H9 (cell line): ENCODE measurements around the gene VPS26B. TPM values are rescaled to one million over a fixed set of nuclear protein-coding genes. Genes with fewer than 3 reads are reported as not detected.

ENCODE experiments used
- DNase-seq: peaks from one replicate; pipeline ENCODE4 v3.0.0-alpha.2; 2017
- H2AFZ ChIP-seq: one replicate; pipeline ENCODE4 v1.6.1; 2013; ENCODE audit warnings: mild to moderate bottlenecking, low read length, control low read depth, moderate library complexity
- H2AK5ac ChIP-seq: 2 replicates; pipeline ENCODE4 v1.6.1; 2013; ENCODE audit warnings: low read length, control low read depth, mixed read lengths; ENCODE audit not compliant: insufficient read length
- H2BK120ac ChIP-seq: one replicate; pipeline ENCODE4 v1.6.1; 2013; ENCODE audit warnings: low read depth, mild to moderate bottlenecking, low read length, control low read depth, inconsistent platforms; ENCODE audit not compliant: poor library complexity, severe bottlenecking
- H2BK12ac ChIP-seq: 2 replicates; pipeline ENCODE4 v1.6.1; 2013; ENCODE audit warnings: low read length, control low read depth, mixed read lengths, low read depth; ENCODE audit not compliant: insufficient read length
- H2BK15ac ChIP-seq: 2 replicates; pipeline ENCODE4 v1.6.1; 2013; ENCODE audit warnings: low read depth, low read length, control low read depth
- H2BK20ac ChIP-seq: one replicate; pipeline ENCODE4 v1.6.1; 2013; ENCODE audit warnings: low read depth, mild to moderate bottlenecking, low read length, control low read depth, inconsistent platforms; ENCODE audit not compliant: poor library complexity, severe bottlenecking
- H2BK5ac ChIP-seq: 2 replicates; pipeline ENCODE4 v1.6.1; 2013; ENCODE audit warnings: low read length, control low read depth, mixed read lengths; ENCODE audit not compliant: insufficient read length
- H3K14ac ChIP-seq: 2 replicates; pipeline ENCODE4 v1.6.1; 2013; ENCODE audit warnings: low read length, control low read depth; ENCODE audit not compliant: insufficient read depth
- H3K18ac ChIP-seq: 2 replicates; pipeline ENCODE4 v1.6.1; 2013; ENCODE audit warnings: low read depth, mild to moderate bottlenecking, mixed read lengths, low read length, control low read depth; ENCODE audit not compliant: insufficient read length
- H3K23ac ChIP-seq: 2 replicates; pipeline ENCODE4 v1.6.1; 2013; ENCODE audit warnings: low read length, control low read depth, mixed read lengths, low read depth; ENCODE audit not compliant: insufficient read length
- H3K23me2 ChIP-seq: 2 replicates; pipeline ENCODE4 v1.6.1; 2013; ENCODE audit warnings: low read depth, mild to moderate bottlenecking, mixed read lengths, low read length, control low read depth; ENCODE audit not compliant: insufficient read length, poor library complexity, severe bottlenecking
- H3K27ac ChIP-seq: 2 replicates; pipeline ENCODE4 v1.5.1; 2013; ENCODE audit warnings: low read length, control low read depth, mixed read lengths, low read depth; ENCODE audit not compliant: insufficient read length
- H3K27me3 ChIP-seq: 2 replicates; pipeline ENCODE4 v1.6.1; 2013; ENCODE audit warnings: low read length, control low read depth, inconsistent platforms; ENCODE audit not compliant: insufficient read depth
- H3K4ac ChIP-seq: 2 replicates; pipeline ENCODE4 v1.6.1; 2013; ENCODE audit warnings: low read depth, mild to moderate bottlenecking, control low read depth, inconsistent platforms, low read length, moderate library complexity
- H3K4me1 ChIP-seq: 2 replicates; pipeline ENCODE4 v1.6.1; 2013; ENCODE audit warnings: low read length, control low read depth, inconsistent platforms; ENCODE audit not compliant: insufficient read depth
- H3K4me2 ChIP-seq: 2 replicates; pipeline ENCODE4 v1.6.1; 2013; ENCODE audit warnings: low read length, control low read depth, mixed read lengths; ENCODE audit not compliant: insufficient read length, insufficient read depth
- H3K56ac ChIP-seq: 2 replicates; pipeline ENCODE4 v1.6.1; 2013; ENCODE audit warnings: low read depth, mild to moderate bottlenecking, mixed read lengths, low read length, control low read depth; ENCODE audit not compliant: insufficient read length
- H3K79me1 ChIP-seq: 2 replicates; pipeline ENCODE4 v1.6.1; 2013; ENCODE audit warnings: low read depth, mild to moderate bottlenecking, moderate library complexity, low read length, control low read depth, inconsistent platforms; ENCODE audit not compliant: insufficient read depth, poor library complexity, severe bottlenecking
- H3K79me2 ChIP-seq: 2 replicates; pipeline ENCODE4 v1.6.1; 2013; ENCODE audit warnings: low read length, control low read depth, inconsistent platforms; ENCODE audit not compliant: insufficient read depth
- H3K9ac ChIP-seq: 2 replicates; pipeline ENCODE4 v1.6.1; 2013; ENCODE audit warnings: low read length, control low read depth, mixed read lengths; ENCODE audit not compliant: insufficient read length; ENCODE audit errors: extremely low read depth
- H3K9me3 ChIP-seq: one replicate; pipeline ENCODE4 v1.6.1; 2013; ENCODE audit warnings: low read depth, low read length, inconsistent platforms; ENCODE audit not compliant: control insufficient read depth
- H3T11ph ChIP-seq: one replicate; pipeline ENCODE4 v1.6.1; 2013; ENCODE audit warnings: mild to moderate bottlenecking, low read length, control low read depth, inconsistent platforms
- H4K20me1 ChIP-seq: one replicate; pipeline ENCODE4 v1.6.1; 2013; ENCODE audit not compliant: control insufficient read depth, insufficient read length, insufficient read depth
- H4K5ac ChIP-seq: 2 replicates; pipeline ENCODE4 v1.6.1; 2013; ENCODE audit warnings: low read depth, mild to moderate bottlenecking, mixed read lengths, low read length, control low read depth; ENCODE audit not compliant: insufficient read length
- H4K8ac ChIP-seq: replicated peaks from 2 replicates; pipeline ENCODE4 v1.6.1; 2013; ENCODE audit warnings: low read length, control low read depth, mixed read lengths, low read depth; ENCODE audit not compliant: insufficient read length
- H4K91ac ChIP-seq: 2 replicates; pipeline ENCODE4 v1.6.1; 2013; ENCODE audit warnings: low read depth, mild to moderate bottlenecking, moderate library complexity, mixed read lengths, low read length, control low read depth; ENCODE audit not compliant: insufficient read length
- H3K27ac Mint-ChIP-seq, 3 experiments: 2 replicates in 2 of 3; 3 replicates in 1 of 3; pipeline ENCODE4 v1.8.0; 2020 to 2021; ENCODE audit warnings: mixed read lengths in 3 of 3, mild to moderate bottlenecking in 1 of 3, moderate library complexity in 1 of 3
- H3K27me3 Mint-ChIP-seq: 2 replicates; pipeline ENCODE4 v1.8.0; 2021; ENCODE audit warnings: low read depth, mild to moderate bottlenecking, moderate library complexity, mixed read lengths
- H3K36me3 Mint-ChIP-seq, 3 experiments: 2 replicates in 2 of 3; 3 replicates in 1 of 3; pipeline ENCODE4 v1.8.0; 2020 to 2021; ENCODE audit warnings: low read depth in 3 of 3, mixed read lengths in 3 of 3; ENCODE audit not compliant: insufficient read depth in 1 of 3
- H3K4me1 Mint-ChIP-seq, 2 experiments: 2 replicates each; pipeline ENCODE4 v1.8.0; 2020; ENCODE audit warnings: mixed read lengths in 2 of 2
- H3K4me3 Mint-ChIP-seq, 2 experiments: 2 replicates in 1 of 2; 3 replicates in 1 of 2; pipeline ENCODE4 v1.8.0; 2020 to 2021; ENCODE audit warnings: mild to moderate bottlenecking in 2 of 2, mixed read lengths in 2 of 2, moderate library complexity in 1 of 2
- H3K9me3 Mint-ChIP-seq, 2 experiments: 2 replicates in 1 of 2; 3 replicates in 1 of 2; pipeline ENCODE4 v1.8.0; 2020; ENCODE audit warnings: mild to moderate bottlenecking in 2 of 2, mixed read lengths in 2 of 2, moderate library complexity in 1 of 2
- WGBS: extraction: QIAGEN DNeasy Blood & Tissue Kit; methylation state at CpG from one replicate; pipeline ENCODE4 v1.1.7; 2013; ENCODE audit warnings: missing lambda C conversion rate, low lambda C conversion rate, mixed read lengths; ENCODE audit not compliant: insufficient read length; ENCODE audit errors: extremely low coverage; 5-methylcytosine and 5-hydroxymethylcytosine counted together
- total RNA-seq: library from RNA; stranded (reverse); gene quantifications from 2 replicates; pipeline ENCODE4 v1.2.1, GENCODE V29; 2021
- TF ChIP-seq, protein P1 (sequence below): fragments of 200-600 bp; sonication (generic); conservative IDR thresholded peaks from 3 replicates; pipeline ENCODE4 v1.8.0; 2021; ENCODE audit warnings: antibody characterized with exemption, mild to moderate bottlenecking

Gene VPS26B
- total RNA-seq, 1 experiment from 2014 or later: 27.5 TPM

DNA sequence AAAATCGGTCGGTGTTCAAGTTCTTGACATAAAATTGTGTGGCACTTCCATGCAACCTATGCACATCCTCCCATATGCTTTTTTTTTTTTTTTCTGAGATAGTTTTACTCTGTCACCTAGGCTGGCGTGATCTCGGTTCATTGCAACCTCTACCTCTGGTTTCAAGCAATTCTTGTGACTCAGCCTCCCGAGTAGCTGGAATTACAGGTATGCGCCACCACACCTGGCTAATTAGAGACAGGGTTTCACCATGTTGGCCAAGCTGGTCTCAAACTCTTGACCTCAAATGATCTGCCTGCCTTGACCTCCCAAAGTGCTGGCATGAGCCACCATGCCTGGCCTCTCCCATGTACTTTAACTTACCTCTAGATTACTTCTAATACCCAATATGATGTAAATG is 66.7 kb downstream of the VPS26B start:
- H3K79me1 ChIP-seq: no peaks in the 10 kb centered on the region
- H3K4me2 ChIP-seq: no peak overlapping the region
- H3T11ph ChIP-seq: no peak overlapping the region
- no peak overlapping the region for H4K8ac ChIP-seq
- H2BK120ac ChIP-seq: no peak overlapping the region
- no peaks in the 10 kb centered on the region for H3K4me1 ChIP-seq
- no peak overlapping the region for H4K91ac ChIP-seq
- H3K27me3 ChIP-seq: no peaks in the 10 kb centered on the region
- no peak overlapping the region for H3K56ac ChIP-seq
- H4K20me1 ChIP-seq: no peaks in the 10 kb centered on the region
- WGBS: no CpG with 5 or more reads among the region's 6 CpGs
- no peak overlapping the region for H3K14ac ChIP-seq
- no peak overlapping the region for H3K27ac ChIP-seq
- H3K4me1 Mint-ChIP-seq: peaks cover 12 to 14% of the 10 kb centered on the region in 2 experiments
- H3K4ac ChIP-seq: no peak overlapping the region
- no peak overlapping the region for H2AK5ac ChIP-seq
- H3K9me3 Mint-ChIP-seq: no peaks in the 10 kb centered on the region; a peak in 1 of 5 replicates
- no peak overlapping the region for H2AFZ ChIP-seq
- no peaks in the 10 kb centered on the region for H3K27me3 Mint-ChIP-seq
- no peak overlapping the region for H2BK20ac ChIP-seq
- TF ChIP-seq, protein P1, sequence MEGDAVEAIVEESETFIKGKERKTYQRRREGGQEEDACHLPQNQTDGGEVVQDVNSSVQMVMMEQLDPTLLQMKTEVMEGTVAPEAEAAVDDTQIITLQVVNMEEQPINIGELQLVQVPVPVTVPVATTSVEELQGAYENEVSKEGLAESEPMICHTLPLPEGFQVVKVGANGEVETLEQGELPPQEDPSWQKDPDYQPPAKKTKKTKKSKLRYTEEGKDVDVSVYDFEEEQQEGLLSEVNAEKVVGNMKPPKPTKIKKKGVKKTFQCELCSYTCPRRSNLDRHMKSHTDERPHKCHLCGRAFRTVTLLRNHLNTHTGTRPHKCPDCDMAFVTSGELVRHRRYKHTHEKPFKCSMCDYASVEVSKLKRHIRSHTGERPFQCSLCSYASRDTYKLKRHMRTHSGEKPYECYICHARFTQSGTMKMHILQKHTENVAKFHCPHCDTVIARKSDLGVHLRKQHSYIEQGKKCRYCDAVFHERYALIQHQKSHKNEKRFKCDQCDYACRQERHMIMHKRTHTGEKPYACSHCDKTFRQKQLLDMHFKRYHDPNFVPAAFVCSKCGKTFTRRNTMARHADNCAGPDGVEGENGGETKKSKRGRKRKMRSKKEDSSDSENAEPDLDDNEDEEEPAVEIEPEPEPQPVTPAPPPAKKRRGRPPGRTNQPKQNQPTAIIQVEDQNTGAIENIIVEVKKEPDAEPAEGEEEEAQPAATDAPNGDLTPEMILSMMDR: no peak
- H3K9me3 ChIP-seq: no peaks in the 10 kb centered on the region
- no peaks in the 10 kb centered on the region for H3K23me2 ChIP-seq
- H2BK5ac ChIP-seq: no peak overlapping the region
- no peak overlapping the region for H2BK15ac ChIP-seq
- no peak overlapping the region for H3K23ac ChIP-seq
- H3K27ac Mint-ChIP-seq: no peak overlapping the region; a peak in 1 of 7 replicates
- H2BK12ac ChIP-seq: no peak overlapping the region
- H4K5ac ChIP-seq: no peak overlapping the region
- H3K36me3 Mint-ChIP-seq: peaks cover 11 to 35% (median 24%) of the 10 kb centered on the region in 3 experiments
- DNase-seq: no peak
- H3K9ac ChIP-seq: no peak overlapping the region
- H3K4me3 Mint-ChIP-seq: no peak overlapping the region
- H3K18ac ChIP-seq: no peak overlapping the region
- no peaks in the 10 kb centered on the region for H3K79me2 ChIP-seq
